Measurements from ENCODE around the gene PAQR9.

The PAQR9 gene

GRCh38 chr3:142963516-142964448 is at the start of gene PAQR9:
PAQR9 (minus strand) TSS chr3:142963674; CDS start chr3:142963336, 338 bp downstream.
- H3K36me3 ChIP-seq (ENCODE audit: low read length): no peaks in the 10 kb centered on the region
- no peaks in the 10 kb centered on the region for H3K9me2 ChIP-seq (replicated peaks; ENCODE audit: insufficient read depth, low read length)
- no peak within 1 kb of the TSS for H3K9ac ChIP-seq (ENCODE audit: low read length)
- H3K4me2 ChIP-seq (ENCODE audit: low read depth, low read length, poor library complexity, severe bottlenecking): no peak within 1 kb of the TSS
- H3K9me3 ChIP-seq (ENCODE audit: insufficient read depth, low read length): no peaks in the 10 kb centered on the region
- H4K20me1 ChIP-seq (ENCODE audit: low read depth, low read length): no peaks in the 10 kb centered on the region
- no peaks in the 10 kb centered on the region for H3K79me2 ChIP-seq (ENCODE audit: insufficient read depth, low read length)
- no peak within 1 kb of the TSS for H3K27ac ChIP-seq (ENCODE audit: low read depth, low read length)
- no peaks in the 10 kb centered on the region for H3K27me3 ChIP-seq (ENCODE audit: low read length)
- no peak within 1 kb of the TSS for H2AFZ ChIP-seq (ENCODE audit: low read depth, low read length, severe bottlenecking)
- H3F3A ChIP-seq (ENCODE audit: insufficient read depth): no peaks in the 10 kb centered on the region
- no peak within 1 kb of the TSS for H3K4me3 ChIP-seq (ENCODE audit: insufficient read depth, low read length, poor library complexity, severe bottlenecking)
- no peak for TF ChIP-seq CTCF (IDR thresholded peaks at IDR 0.05; ENCODE audit: insufficient read depth, low read length, poor library complexity, severe bottlenecking)
- no peak for TF ChIP-seq EZH2phosphoT487 (conservative IDR thresholded peaks at IDR 0.05; ENCODE audit: low read length)

GRCh38 chr3:143011705-143012104 is 48.2 kb upstream of the PAQR9 start:
- Histone ChIP-seq H3F3A (ENCODE audit: insufficient read depth) (peaks cover 39% of the 10 kb centered on the region), H3K27me3 (ENCODE audit: low read length) (no peaks in the 10 kb centered on the region), H3K27ac (ENCODE audit: low read depth, low read length) (no peak overlapping the region), H3K9me2 (replicated peaks; ENCODE audit: insufficient read depth, low read length) (no peaks in the 10 kb centered on the region), H3K9ac (ENCODE audit: low read length) (no peak overlapping the region), H3K79me2 (ENCODE audit: insufficient read depth, low read length) (peaks cover 89% of the 10 kb centered on the region), H2AFZ (ENCODE audit: low read depth, low read length, severe bottlenecking) (no peak overlapping the region), H4K20me1 (ENCODE audit: low read depth, low read length) (peaks cover 56% of the 10 kb centered on the region), H3K36me3 (ENCODE audit: low read length) (peaks cover 27% of the 10 kb centered on the region), H3K4me3 (ENCODE audit: insufficient read depth, low read length, poor library complexity, severe bottlenecking) (no peak overlapping the region), H3K4me2 (ENCODE audit: low read depth, low read length, poor library complexity, severe bottlenecking) (no peak overlapping the region), H3K9me3 (ENCODE audit: insufficient read depth, low read length) (no peaks in the 10 kb centered on the region)
- no peak for TF ChIP-seq EZH2phosphoT487 (conservative IDR thresholded peaks at IDR 0.05; ENCODE audit: low read length)
- no peak for TF ChIP-seq CTCF (IDR thresholded peaks at IDR 0.05; ENCODE audit: insufficient read depth, low read length, poor library complexity, severe bottlenecking)

GRCh38 chr3:143010024-143010423 is 46.5 kb upstream of the PAQR9 start:
- H4K20me1 ChIP-seq (ENCODE audit: low read depth, low read length): peaks cover 61% of the 10 kb centered on the region
- TF ChIP-seq EZH2phosphoT487 (conservative IDR thresholded peaks at IDR 0.05; ENCODE audit: low read length): no peak
- no peak for TF ChIP-seq CTCF (IDR thresholded peaks at IDR 0.05; ENCODE audit: insufficient read depth, low read length, poor library complexity, severe bottlenecking)

More at GRCh38 chr3:143010024-143010423, 46.5 kb upstream of the PAQR9 start:
- Histone ChIP-seq H3K27ac (ENCODE audit: low read depth, low read length) (no peak overlapping the region), H3K4me3 (ENCODE audit: insufficient read depth, low read length, poor library complexity, severe bottlenecking) (no peak overlapping the region), H3K4me2 (ENCODE audit: low read depth, low read length, poor library complexity, severe bottlenecking) (peak overlapping the region; percentile 34), H3K9ac (ENCODE audit: low read length) (no peak overlapping the region), H3K27me3 (ENCODE audit: low read length) (no peaks in the 10 kb centered on the region), H3K9me3 (ENCODE audit: insufficient read depth, low read length) (no peaks in the 10 kb centered on the region), H2AFZ (ENCODE audit: low read depth, low read length, severe bottlenecking) (no peak overlapping the region), H3F3A (ENCODE audit: insufficient read depth) (peaks cover 25% of the 10 kb centered on the region), H3K79me2 (ENCODE audit: insufficient read depth, low read length) (peaks cover 97% of the 10 kb centered on the region), H3K36me3 (ENCODE audit: low read length) (peaks cover 20% of the 10 kb centered on the region; the same call in 1 of the 2 replicates), H3K9me2 (replicated peaks; ENCODE audit: insufficient read depth, low read length) (no peaks in the 10 kb centered on the region)

Measured in SU-DHL-6 (cell line).